Thoracic aorta (tissue), 2 donors: ENCODE measurements around the gene DAO. TPM values are rescaled to one million over a fixed set of nuclear protein-coding genes. Genes with fewer than 3 reads are reported as not detected.
"Not testable (repeated sequence)": the region's sequence is repeated elsewhere in the genome, so short reads cannot be mapped to it uniquely, and the experiment has no call there.

Experiments used
- ATAC-seq: fragments of 150-250 bp; one replicate; pipeline ENCODE4 v1.8.0; 2017; ENCODE audit warnings: low read depth; ENCODE audit not compliant: insufficient number of reproducible peaks, low FRiP score
- DNase-seq: peaks from one replicate; pipeline ENCODE4 v3.0.0-alpha.2; 2020; ENCODE audit warnings: low spot score
- H3K27ac ChIP-seq, 2 donors: fragments of 200-600 bp; sonication (generic); 1 replicate in 1 of 2; 2 replicates in 1 of 2; pipeline ENCODE4 v1.5.1; 2016; ENCODE audit warnings: mild to moderate bottlenecking in 2 of 2, moderate library complexity in 2 of 2
- H3K27me3 ChIP-seq: fragments of 200-600 bp; sonication (generic); replicated peaks from 2 replicates; pipeline ENCODE4 v1.6.0; 2016; ENCODE audit warnings: mild to moderate bottlenecking; ENCODE audit not compliant: insufficient read depth
- H3K36me3 ChIP-seq: fragments of 200-600 bp; sonication (generic); one replicate; pipeline ENCODE4 v1.5.1; 2016
- H3K4me1 ChIP-seq, 2 donors: fragments of 200-600 bp; sonication (generic); 1 replicate in 1 of 2; 2 replicates in 1 of 2; pipeline versions ENCODE4 v1.5.1 to v1.6.0; 2016; ENCODE audit warnings: low read depth in 2 of 2, mild to moderate bottlenecking in 1 of 2; ENCODE audit not compliant: control insufficient read depth in 1 of 2
- H3K4me3 ChIP-seq: fragments of 200-600 bp; sonication (generic); 2 replicates; pipeline ENCODE4 v1.5.1; 2016; ENCODE audit warnings: mild to moderate bottlenecking
- H3K9me3 ChIP-seq: fragments of 200-600 bp; sonication (generic); 2 replicates; pipeline ENCODE4 v1.5.1; 2016
- CTCF ChIP-seq: fragments of 200-600 bp; sonication (generic); IDR thresholded peaks from one replicate; pipeline ENCODE4 v1.5.1; 2019; ENCODE audit warnings: antibody characterized with exemption
- total RNA-seq, 2 donors: library from RNA; depleted of rRNA; stranded (reverse); fragments of >200 nt; gene quantifications; one replicate each; pipeline versions ENCODE4 v1.1.0 to v1.2.3, GENCODE V29; 2016

Gene DAO
- total RNA-seq, 2 donors from 2014 or later, result not detected

GRCh38 chr12:108862588-108862959, 17.3 kb upstream of the DAO start:
- Histone ChIP-seq H3K27me3 (no peaks in the 10 kb centered on the region), H3K27ac (no peak overlapping the region), H3K4me3 (no peak overlapping the region), H3K9me3 (no peaks in the 10 kb centered on the region), H3K36me3 (no peaks in the 10 kb centered on the region), H3K4me1 (peaks cover 8 to 13% of the 10 kb centered on the region in 2 donors)
- ATAC-seq (no peak), DNase-seq (no peak)
- TF ChIP-seq CTCF, result no peak

GRCh38 chr12:108865169-108865568, 14.7 kb upstream of the DAO start:
- no peak for TF ChIP-seq CTCF
- Histone ChIP-seq H3K4me1 (no peaks in the 10 kb centered on the region), H3K36me3 (no peaks in the 10 kb centered on the region), H3K27me3 (no peaks in the 10 kb centered on the region), H3K9me3 (no peaks in the 10 kb centered on the region), H3K4me3 (no peak overlapping the region), H3K27ac (no peak overlapping the region)
- ATAC-seq (no peak), DNase-seq (no peak)

GRCh38 chr12:108866083-108866482, 13.8 kb upstream of the DAO start:
- H3K27me3 ChIP-seq, H3K27ac ChIP-seq, H3K36me3 ChIP-seq, ATAC-seq, H3K4me3 ChIP-seq, H3K4me1 ChIP-seq, DNase-seq, H3K9me3 ChIP-seq: not testable (repeated sequence)

- ATAC-seq (no peak), DNase-seq (no peak)
- TF ChIP-seq CTCF, result no peak
- Histone ChIP-seq H3K36me3 (no peaks in the 10 kb centered on the region), H3K4me1 (no peaks in the 10 kb centered on the region), H3K4me3 (no peak overlapping the region), H3K27me3 (no peaks in the 10 kb centered on the region), H3K27ac (no peak overlapping the region), H3K9me3 (no peaks in the 10 kb centered on the region)
Observed at GRCh38 chr12:108868781-108869180, 11.1 kb upstream of the DAO start.

GRCh38 chr12:108875280-108875679, 4.6 kb upstream of the DAO start:
- Histone ChIP-seq H3K27ac (no peak overlapping the region), H3K4me1 (no peaks in the 10 kb centered on the region), H3K27me3 (no peaks in the 10 kb centered on the region), H3K36me3 (no peaks in the 10 kb centered on the region), H3K9me3 (no peaks in the 10 kb centered on the region), H3K4me3 (no peak overlapping the region)
- no peak for ATAC-seq
- DNase-seq, result no peak
- no peak for TF ChIP-seq CTCF

GRCh38 chr12:108875682-108876361, 4.1 kb upstream of the DAO start:
- ATAC-seq, result no peak
- no peak for DNase-seq
- no peaks in the 10 kb centered on the region for H3K4me1 ChIP-seq
- no peaks in the 10 kb centered on the region for H3K27me3 ChIP-seq
- no peak overlapping the region for H3K4me3 ChIP-seq
- H3K27ac ChIP-seq, result no peak overlapping the region
- no peaks in the 10 kb centered on the region for H3K36me3 ChIP-seq
- no peak for TF ChIP-seq CTCF
- H3K9me3 ChIP-seq, result no peaks in the 10 kb centered on the region
